GM21723 (cell line): Measurements from ENCODE around the gene CYP2C9.
"Not testable (repeated sequence)": the region's sequence is repeated elsewhere in the genome, so short reads cannot be mapped to it uniquely, and the experiment has no call there.

Experiments used
- ATAC-seq: cut with Tn5 transposase; IDR thresholded peaks from one replicate; pipeline ENCODE4 v1.9.1; 2021; ENCODE audit warnings: mild to moderate bottlenecking, moderate library complexity; ENCODE audit not compliant: unreplicated experiment

The CYP2C9 gene

GRCh38 chr10:94938383-94938782 is at the start of gene CYP2C9:
CYP2C9 (plus strand) TSS chr10:94938658; CDS start chr10:94938683, 25 bp downstream.
- ATAC-seq: no peak

- ATAC-seq: no peak
Observed at GRCh38 chr10:94889123-94889522, 49.3 kb upstream of the CYP2C9 start.

- ATAC-seq: no peak
Observed at GRCh38 chr10:94890264-94891022, 48.0 kb upstream of the CYP2C9 start.

GRCh38 chr10:94898414-94898813 is 40.0 kb upstream of the CYP2C9 start:
- not testable (repeated sequence) for ATAC-seq

GRCh38 chr10:94902080-94902479 is 36.4 kb upstream of the CYP2C9 start:
- no peak for ATAC-seq

- ATAC-seq: no peak
Observed at GRCh38 chr10:94902570-94902969, 35.9 kb upstream of the CYP2C9 start.

GRCh38 chr10:94904506-94905148 is 33.8 kb upstream of the CYP2C9 start:
- not testable (repeated sequence) for ATAC-seq

- no peak for ATAC-seq
Observed at GRCh38 chr10:94916423-94916822, 22.0 kb upstream of the CYP2C9 start.

- no peak for ATAC-seq
Observed at GRCh38 chr10:94936721-94937120, 1.7 kb upstream of the CYP2C9 start.

GRCh38 chr10:94943432-94944103 is 5.1 kb downstream of the CYP2C9 start:
- not testable (repeated sequence) for ATAC-seq

- ATAC-seq: not testable (repeated sequence)
Observed at GRCh38 chr10:94946181-94946580, 7.7 kb downstream of the CYP2C9 start.

GRCh38 chr10:94963901-94964300 is 25.4 kb downstream of the CYP2C9 start:
- peak; percentile 56 for ATAC-seq

- ATAC-seq: no peak
Observed at GRCh38 chr10:94983555-94983954, 45.1 kb downstream of the CYP2C9 start.

GRCh38 chr10:94989192-94989591 is 50.7 kb downstream of the CYP2C9 start:
- no peak for ATAC-seq

- ATAC-seq: no peak
Observed at GRCh38 chr10:94991243-94991888, 52.9 kb downstream of the CYP2C9 start.

- no peak for ATAC-seq
Observed at GRCh38 chr10:94992811-94993210, 54.4 kb downstream of the CYP2C9 start.

- no peak for ATAC-seq
Observed at GRCh38 chr10:94997741-94998174, 59.3 kb downstream of the CYP2C9 start.

- no peak for ATAC-seq
Observed at GRCh38 chr10:95026461-95026860, 88.0 kb downstream of the CYP2C9 start.

- ATAC-seq: no peak
Observed at GRCh38 chr10:95031656-95032055, 93.2 kb downstream of the CYP2C9 start.

- ATAC-seq: no peak
Observed at GRCh38 chr10:95034401-95034800, 95.9 kb downstream of the CYP2C9 start.
